OCI-LY7 (cell line): ENCODE results near the gene LIMK2. TPM values are rescaled to one million over a fixed set of nuclear protein-coding genes. Genes with fewer than 3 reads are reported as not detected.

Experiments
- BruUV-seq: library from RNA; stranded (reverse); fragments of 400-500 nt; replicated peaks from 2 replicates; lab custom pipeline; 2021; lab: Mats Ljungman, UMichigan
- CTCF ChIA-PET: fragments of 300-600 bp; sonication (Branson Sonifier 250); formaldehyde crosslinking; loops from one replicate; lab custom pipeline; 2022; ENCODE audit warnings: antibody characterized with exemption; ENCODE audit not compliant: unreplicated experiment; lab: Charles Lee
- POLR2A ChIA-PET: fragments of 300-600 bp; sonication (Branson Sonifier 250); formaldehyde crosslinking; loops from one replicate; lab custom pipeline; 2022; ENCODE audit warnings: antibody characterized with exemption; lab: Charles Lee
- DNase-seq: peaks from one replicate; pipeline ENCODE4 v3.0.0-alpha.2; 2015; ENCODE audit warnings: low spot score
- H2AFZ ChIP-seq: fragments of 200-600 bp; sonication (generic), shearing (Covaris generic); 2 replicates; pipeline ENCODE4 v1.6.1; 2014; ENCODE audit warnings: mild to moderate bottlenecking, antibody characterized with exemption, low read length, moderate library complexity
- H3K27ac ChIP-seq: fragments of 200-600 bp; sonication (generic); 2 replicates; pipeline ENCODE4 v1.5.1; 2014; ENCODE audit warnings: mixed run types, low read depth, mild to moderate bottlenecking, moderate library complexity, low read length, inconsistent platforms; ENCODE audit not compliant: poor library complexity, severe bottlenecking
- H3K36me3 ChIP-seq: fragments of 200-600 bp; sonication (generic); 2 replicates; pipeline ENCODE4 v1.6.1; 2014; ENCODE audit warnings: mild to moderate bottlenecking, antibody characterized with exemption, low read length, moderate library complexity, mixed read lengths; ENCODE audit not compliant: insufficient read depth
- H3K4me1 ChIP-seq: fragments of 200-600 bp; sonication (generic); 2 replicates; pipeline ENCODE4 v1.5.1; 2014; ENCODE audit warnings: mild to moderate bottlenecking, low read length; ENCODE audit not compliant: insufficient read depth, poor library complexity, severe bottlenecking
- H3K4me2 ChIP-seq: fragments of 200-600 bp; sonication (generic); 2 replicates; pipeline ENCODE4 v1.6.1; 2014; ENCODE audit warnings: mild to moderate bottlenecking, low read length
- H3K4me3 ChIP-seq: fragments of 200-600 bp; sonication (generic); 2 replicates; pipeline ENCODE4 v1.5.1; 2014; ENCODE audit warnings: mild to moderate bottlenecking, low read depth, low read length; ENCODE audit not compliant: poor library complexity, severe bottlenecking
- H3K79me2 ChIP-seq: fragments of 200-600 bp; sonication (generic); 2 replicates; pipeline ENCODE4 v1.6.1; 2016; ENCODE audit warnings: low read depth, mild to moderate bottlenecking, low read length, moderate library complexity, mixed read lengths; ENCODE audit not compliant: insufficient read depth
- H3K9me2 ChIP-seq: fragments of 200-600 bp; sonication (generic); 2 replicates; pipeline ENCODE4 v1.6.1; 2016; ENCODE audit warnings: mild to moderate bottlenecking, low read length, mixed read lengths; ENCODE audit not compliant: insufficient read depth
- H3K9me3 ChIP-seq: fragments of 200-600 bp; sonication (generic); 2 replicates; pipeline ENCODE4 v1.6.1; 2014; ENCODE audit warnings: mild to moderate bottlenecking, mixed run types, low read length, mixed read lengths
- H4K20me1 ChIP-seq: fragments of 200-600 bp; sonication (generic); 2 replicates; pipeline ENCODE4 v1.6.1; 2014; ENCODE audit warnings: mild to moderate bottlenecking, antibody characterized with exemption, low read length, moderate library complexity, mixed read lengths; ENCODE audit not compliant: insufficient read depth
- CTCF ChIP-seq: fragments of 200-600 bp; sonication (generic); conservative IDR thresholded peaks from 2 replicates; pipeline ENCODE4 v1.5.1; 2014; ENCODE audit warnings: mild to moderate bottlenecking, antibody characterized with exemption, low read length, moderate library complexity, mixed read lengths
- EZH2phosphoT487 ChIP-seq: fragments of 200-600 bp; sonication (generic); IDR thresholded peaks from 2 replicates; pipeline ENCODE4 v1.6.1; 2018; ENCODE audit warnings: low read depth, borderline replicate concordance, mild to moderate bottlenecking, mixed run types, antibody characterized with exemption, low read length, moderate library complexity, mixed read lengths
- intact Hi-C: fragments of 100-400 bp; cut with micrococcal nuclease; formaldehyde crosslinking; loops from one replicate; pipeline ENCODE4 v1.10.0; 2022; ENCODE audit not compliant: unreplicated experiment
- total RNA-seq, 2 experiments: library from RNA; depleted of rRNA in 1 of 2; stranded (reverse); fragments of >200 nt in 1 of 2; shearing (Covaris generic) in 1 of 2; gene quantifications; 2 replicates each; pipeline ENCODE4 v1.2.3, GENCODE V29; 2014 to 2022

LIMK2 gene
- total RNA-seq, 2 experiments from 2014 or later = 16.2 to 24.8 TPM

GRCh38 chr22:31238057-31238456 lies 26.0 kb downstream of the LIMK2 start:
- no peak overlapping the region for H3K27ac ChIP-seq
- no peak for DNase-seq
- no peaks in the 10 kb centered on the region for H3K36me3 ChIP-seq
- ChIA-PET POLR2A (no interaction called here), CTCF (no interaction called here)
- H3K9me3 ChIP-seq = no peaks in the 10 kb centered on the region
- H3K4me1 ChIP-seq = no peaks in the 10 kb centered on the region
- H2AFZ ChIP-seq = no peak overlapping the region
- H3K9me2 ChIP-seq = no peaks in the 10 kb centered on the region
- H4K20me1 ChIP-seq = no peaks in the 10 kb centered on the region
- no peak overlapping the region for H3K4me3 ChIP-seq
- no peaks in the 10 kb centered on the region for H3K79me2 ChIP-seq
- no peak overlapping the region for H3K4me2 ChIP-seq
- no peak for TF ChIP-seq EZH2phosphoT487
- no peak for TF ChIP-seq CTCF
- intact Hi-C loops = no loop called here
- no TSS peak for BruUV-seq

- H3K27ac ChIP-seq = no peak overlapping the region
- CTCF ChIA-PET = interaction anchor here (1.2 kb wide), 1 partner anchor 11 kb away, joined by 3 read pairs; no protein-coding TSS in a partner anchor
Measured at GRCh38 chr22:31239771-31240370, 27.8 kb downstream of the LIMK2 start.

More at GRCh38 chr22:31239771-31240370, 27.8 kb downstream of the LIMK2 start:
- Histone ChIP-seq H4K20me1 (no peaks in the 10 kb centered on the region), H3K4me3 (no peak overlapping the region), H3K4me1 (no peaks in the 10 kb centered on the region), H3K9me3 (no peaks in the 10 kb centered on the region), H2AFZ (no peak overlapping the region), H3K9me2 (no peaks in the 10 kb centered on the region), H3K36me3 (no peaks in the 10 kb centered on the region), H3K79me2 (no peaks in the 10 kb centered on the region), H3K4me2 (no peak overlapping the region)
- intact Hi-C loops = no loop called here
- no TSS peak for BruUV-seq
- no peak for DNase-seq
- POLR2A ChIA-PET = interaction anchor here (0.8 to 1.2 kb wide), 3 partner anchors 13 to 32 kb away, joined by 3 to 6 read pairs (median 4); no protein-coding TSS in a partner anchor
- TF ChIP-seq CTCF (no peak), EZH2phosphoT487 (no peak)
